GM12878 (cell line): ENCODE measurements around the gene OR2H2.

ENCODE experiments used
- ATF2 ChIP-seq: IDR thresholded peaks from 2 replicates; pipeline ENCODE4 v1.6.1; 2012; ENCODE audit warnings: low read length, inconsistent platforms
- BCLAF1 ChIP-seq: fragments of 450-650 bp; IDR thresholded peaks from 2 replicates; pipeline ENCODE4 v1.6.1; 2017; ENCODE audit warnings: antibody characterized with exemption, mild to moderate bottlenecking, moderate library complexity
- EZH2 ChIP-seq: IDR thresholded peaks from 2 replicates; pipeline ENCODE4 v1.6.1; 2012; ENCODE audit warnings: low read depth, mild to moderate bottlenecking, control low read depth, inconsistent platforms, low read length, borderline replicate concordance; ENCODE audit not compliant: control insufficient read depth
- REST ChIP-seq: IDR thresholded peaks from 2 replicates; pipeline ENCODE4 v1.6.1; 2012; ENCODE audit warnings: mild to moderate bottlenecking, low read depth, low read length
- SPI1 ChIP-seq: IDR thresholded peaks from 2 replicates; pipeline ENCODE4 v1.6.1; 2011; ENCODE audit warnings: low read depth, mild to moderate bottlenecking, low read length, moderate library complexity, borderline replicate concordance; ENCODE audit not compliant: insufficient read depth
- SRF ChIP-seq, 2 experiments: IDR thresholded peaks; 2 replicates each; pipeline ENCODE4 v1.6.1; 2011; ENCODE audit warnings: low read depth in 2 of 2, low read length in 2 of 2, mild to moderate bottlenecking in 1 of 2, moderate library complexity in 1 of 2
- SUZ12 ChIP-seq: fragments of 200-600 bp; sonication (generic); IDR thresholded peaks from one replicate; pipeline ENCODE4 v1.6.1; 2018; ENCODE audit warnings: antibody characterized with exemption, mild to moderate bottlenecking; ENCODE audit not compliant: unreplicated experiment
- TAF1 ChIP-seq: IDR thresholded peaks from 2 replicates; pipeline ENCODE4 v1.6.1; 2011; ENCODE audit warnings: mild to moderate bottlenecking, low read depth, low read length, borderline replicate concordance
- TBL1XR1 ChIP-seq: IDR thresholded peaks from 2 replicates; pipeline ENCODE4 v1.6.1; 2012; ENCODE audit warnings: low read depth, low read length, improper control_type of control experiment
- ZNF24 ChIP-seq: fragments of 450-650 bp; IDR thresholded peaks from 2 replicates; pipeline ENCODE4 v1.6.1; 2017; ENCODE audit warnings: antibody characterized with exemption, mild to moderate bottlenecking
- TF ChIP-seq, protein P1 (sequence below), 3 experiments: IDR thresholded peaks in 2 of 3; conservative IDR thresholded peaks in 1 of 3; 2 replicates each; pipeline ENCODE4 v1.5.1; 2011; ENCODE audit warnings: low read depth in 3 of 3, low read length in 3 of 3, mild to moderate bottlenecking in 3 of 3, control low read depth in 2 of 3, moderate library complexity in 2 of 3, inconsistent platforms in 1 of 3, mixed read lengths in 1 of 3; ENCODE audit not compliant: control insufficient read depth in 2 of 3, insufficient read depth in 1 of 3; ENCODE audit errors: extremely low read depth in 1 of 3

GRCh38 chr6:29584821-29585220, at the start of gene OR2H2:
- TF ChIP-seq BCLAF1 (no peak), SRF (IDR thresholded peaks at IDR 0.05; ENCODE audit: low read depth in 2 of 2, low read length in 2 of 2) (no peak), SPI1 (no peak), TAF1 (no peak), ZNF24 (no peak), REST (no peak), EZH2 (no peak), ATF2 (no peak), TBL1XR1 (no peak), SUZ12 (no peak)
- TF ChIP-seq, protein P1, sequence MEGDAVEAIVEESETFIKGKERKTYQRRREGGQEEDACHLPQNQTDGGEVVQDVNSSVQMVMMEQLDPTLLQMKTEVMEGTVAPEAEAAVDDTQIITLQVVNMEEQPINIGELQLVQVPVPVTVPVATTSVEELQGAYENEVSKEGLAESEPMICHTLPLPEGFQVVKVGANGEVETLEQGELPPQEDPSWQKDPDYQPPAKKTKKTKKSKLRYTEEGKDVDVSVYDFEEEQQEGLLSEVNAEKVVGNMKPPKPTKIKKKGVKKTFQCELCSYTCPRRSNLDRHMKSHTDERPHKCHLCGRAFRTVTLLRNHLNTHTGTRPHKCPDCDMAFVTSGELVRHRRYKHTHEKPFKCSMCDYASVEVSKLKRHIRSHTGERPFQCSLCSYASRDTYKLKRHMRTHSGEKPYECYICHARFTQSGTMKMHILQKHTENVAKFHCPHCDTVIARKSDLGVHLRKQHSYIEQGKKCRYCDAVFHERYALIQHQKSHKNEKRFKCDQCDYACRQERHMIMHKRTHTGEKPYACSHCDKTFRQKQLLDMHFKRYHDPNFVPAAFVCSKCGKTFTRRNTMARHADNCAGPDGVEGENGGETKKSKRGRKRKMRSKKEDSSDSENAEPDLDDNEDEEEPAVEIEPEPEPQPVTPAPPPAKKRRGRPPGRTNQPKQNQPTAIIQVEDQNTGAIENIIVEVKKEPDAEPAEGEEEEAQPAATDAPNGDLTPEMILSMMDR (IDR thresholded peaks at IDR 0.05 in 2 of 3, conservative IDR thresholded peaks at IDR 0.05 in 1 of 3; ENCODE audit: control insufficient read depth in 2 of 3, extremely low read depth in 1 of 3, insufficient read depth in 1 of 3, low read depth in 3 of 3, low read length in 3 of 3) = no peak
